GM12801 (cell line): ENCODE results near the gene RALB.

ENCODE experiments used
- CTCF ChIP-seq: IDR thresholded peaks from one replicate; pipeline ENCODE4 v1.5.1; 2011; ENCODE audit warnings: control low read depth; ENCODE audit not compliant: insufficient read length; ENCODE audit errors: extremely low read depth

RALB gene

DNA sequence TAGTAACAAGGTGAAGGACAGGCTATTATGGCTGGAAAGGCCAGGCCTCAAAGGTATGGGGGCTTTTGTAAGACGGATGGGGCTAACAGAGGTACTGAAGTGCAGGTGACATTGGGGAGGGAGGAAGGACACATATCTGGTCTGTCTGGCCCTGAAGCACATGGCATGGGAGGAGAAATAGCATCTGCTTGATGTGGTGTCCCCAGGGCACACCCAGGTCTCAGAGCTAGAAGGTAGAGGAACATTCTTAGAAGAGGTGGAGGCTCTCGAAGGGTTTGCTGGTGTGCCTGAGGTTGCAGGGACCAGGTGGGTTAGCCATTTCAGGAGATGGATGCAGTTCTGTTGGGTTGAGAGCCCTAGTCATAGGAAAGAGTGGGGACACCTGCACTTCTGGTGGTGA is 9.5 kb downstream of the RALB start:
- no peak for TF ChIP-seq CTCF

- no peak for TF ChIP-seq CTCF
Measured at GRCh38 chr2:120262761-120263428, 10.2 kb downstream of the RALB start.

- TF ChIP-seq CTCF, result no peak
Measured at GRCh38 chr2:120265006-120265405, 12.4 kb downstream of the RALB start.

- TF ChIP-seq CTCF, result no peak
Measured at GRCh38 chr2:120267348-120267747, 14.7 kb downstream of the RALB start.

DNA sequence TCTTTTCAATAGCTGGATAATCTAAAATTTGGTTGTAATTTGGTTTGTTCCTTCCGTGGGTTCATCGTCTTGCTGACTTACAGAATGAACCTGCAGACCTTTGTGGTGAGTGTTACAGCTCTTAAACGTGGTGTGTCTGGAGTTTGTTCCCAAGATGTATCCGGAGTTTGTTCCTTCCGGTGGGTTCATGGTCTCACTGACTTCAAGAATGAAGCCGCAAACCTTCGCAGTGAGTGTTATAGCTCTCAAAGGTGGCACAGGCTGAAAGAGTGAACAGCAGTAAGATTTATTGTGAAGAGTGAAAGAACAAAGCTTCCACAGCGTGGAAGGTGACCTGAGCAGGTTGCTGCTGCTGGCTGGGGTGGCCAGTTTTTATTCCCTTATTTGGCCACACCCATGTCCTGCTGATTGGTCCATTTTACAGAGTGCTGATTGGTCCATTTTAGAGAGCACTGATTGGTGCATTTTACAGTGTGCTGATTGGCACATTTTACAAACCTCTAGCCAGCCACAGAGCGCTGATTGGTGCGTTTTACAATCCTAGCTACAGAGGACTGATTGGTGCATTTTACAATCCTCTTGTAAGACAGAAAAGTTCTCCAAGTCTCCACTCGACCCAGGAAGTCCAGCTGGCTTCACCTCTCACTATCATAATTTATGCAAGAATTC is 16.6 kb downstream of the RALB start:
- no peak for TF ChIP-seq CTCF

DNA sequence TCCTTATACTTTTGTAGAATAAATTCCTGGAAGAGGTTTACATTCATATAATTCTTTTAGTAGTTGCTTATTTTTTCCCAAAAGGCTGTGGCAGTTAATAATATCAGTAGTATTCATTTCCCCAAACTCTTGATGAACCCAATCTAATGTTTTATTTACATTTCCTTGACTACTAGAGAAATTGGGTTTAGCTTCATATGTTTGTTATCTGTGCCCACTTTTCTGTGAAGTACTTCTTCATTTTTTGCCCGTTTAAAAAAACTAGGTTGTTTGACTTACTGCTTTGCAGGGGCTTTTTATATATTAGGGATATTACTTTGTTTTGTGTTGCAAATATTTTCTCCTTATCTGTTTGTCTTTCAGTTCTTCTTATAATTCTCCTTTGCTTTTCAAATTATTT is 17.2 kb downstream of the RALB start:
- TF ChIP-seq CTCF, result no peak

GRCh38 chr2:120271711-120272379 is 19.2 kb downstream of the RALB start:
- TF ChIP-seq CTCF, result no peak
